Activated naive CD8-positive, alpha-beta T cell treated with anti-CD3 and anti-CD28 coated beads, Interleukin-2, amount 50 U/mL, for 16 hours (primary cell): Measurements from ENCODE around the gene LRRTM1.

Experiments
- DNase-seq: peaks from one replicate; pipeline ENCODE4 v3.0.0-alpha.2; 2020; ENCODE audit warnings: low read depth, low spot score

The LRRTM1 gene

DNA sequence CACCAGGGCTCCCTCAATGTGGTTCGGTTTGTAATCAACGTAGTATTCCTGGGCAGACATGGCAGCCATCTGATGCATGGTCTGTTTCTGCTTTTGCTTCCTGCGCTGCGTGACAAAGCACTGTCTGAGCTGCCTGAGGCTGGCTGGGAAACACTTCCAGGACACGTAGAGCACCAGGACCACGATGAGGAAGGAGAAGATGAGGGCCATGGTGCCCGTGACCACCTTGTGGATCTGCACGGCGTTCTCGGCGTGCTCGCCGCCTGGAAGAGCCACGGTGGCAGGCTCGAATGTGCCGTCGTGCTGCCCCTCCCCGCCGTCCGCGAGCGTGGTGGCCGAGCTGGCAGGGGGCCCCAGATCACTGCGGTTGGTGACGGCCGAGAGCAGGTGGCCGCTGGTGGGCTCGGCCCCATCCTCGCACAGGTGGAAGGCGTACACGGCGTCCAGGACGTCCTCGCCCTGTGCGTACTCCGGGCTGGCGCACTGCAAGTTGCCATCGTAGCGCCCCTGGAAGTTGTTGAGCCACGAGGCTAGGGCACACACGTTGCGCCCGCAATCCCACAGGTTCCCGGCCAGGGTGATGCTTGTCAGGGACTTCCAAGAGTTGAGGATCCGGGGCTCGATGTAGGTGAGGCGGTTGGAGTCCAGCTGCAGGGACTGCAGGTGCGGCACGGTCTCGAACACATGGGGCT, 2.1 kb downstream of the LRRTM1 start:
- DNase-seq: no peak

DNA sequence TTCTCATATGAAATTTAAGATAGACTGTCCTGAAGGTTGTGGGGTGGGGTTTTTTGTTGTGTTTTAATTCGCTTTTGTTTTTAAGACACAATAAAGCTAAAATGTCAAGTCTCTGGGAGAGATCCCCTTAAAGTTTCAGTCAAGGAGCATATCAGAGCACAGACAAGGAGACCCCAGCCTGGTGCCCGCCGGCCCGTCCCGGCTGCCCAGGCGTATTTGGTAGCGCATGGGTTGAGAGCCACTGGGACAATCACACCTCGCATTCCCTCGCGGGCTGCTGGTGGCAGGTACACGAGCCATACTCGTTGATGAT, 2.6 kb downstream of the LRRTM1 start:
- no peak for DNase-seq

DNA sequence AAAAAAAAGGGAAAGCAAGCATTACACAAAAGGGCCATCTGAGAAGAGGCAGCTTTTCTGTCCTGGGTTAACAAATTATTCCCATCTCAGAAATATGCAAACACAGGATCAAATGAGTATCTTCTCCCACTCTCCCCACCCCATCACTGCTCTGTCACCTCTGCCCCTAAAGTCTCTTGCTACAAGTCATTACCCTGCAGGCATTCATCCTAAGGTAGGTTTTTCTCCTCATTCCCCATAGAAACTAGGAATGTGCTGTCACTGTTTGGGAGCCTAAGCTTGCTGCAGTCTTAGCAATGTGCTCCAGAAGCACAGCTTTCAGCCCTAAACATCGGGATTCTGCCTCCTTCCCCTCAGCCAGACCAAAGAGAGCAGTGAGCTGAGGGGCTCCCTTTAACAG, 3.6 kb downstream of the LRRTM1 start:
- DNase-seq: no peak

DNA sequence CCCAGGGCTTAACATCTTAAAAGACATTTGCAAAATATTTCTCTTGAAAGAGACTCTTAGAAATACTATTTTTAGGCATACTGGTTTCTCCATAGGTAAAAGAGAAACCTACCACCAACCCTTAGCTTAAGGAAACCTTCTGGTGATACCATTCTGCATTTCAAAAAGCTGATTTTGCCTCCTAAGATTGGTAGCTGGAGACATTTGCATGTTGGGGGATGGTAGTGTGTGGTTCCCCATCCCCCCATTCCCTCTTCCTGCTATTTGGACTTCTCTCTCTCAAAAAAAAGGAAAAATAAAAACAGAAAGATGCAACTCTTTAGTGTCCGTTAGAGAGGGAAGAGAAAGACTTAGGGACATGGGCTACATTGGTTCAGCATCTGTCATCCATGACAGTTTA, 4.2 kb downstream of the LRRTM1 start:
- DNase-seq: no peak

DNA sequence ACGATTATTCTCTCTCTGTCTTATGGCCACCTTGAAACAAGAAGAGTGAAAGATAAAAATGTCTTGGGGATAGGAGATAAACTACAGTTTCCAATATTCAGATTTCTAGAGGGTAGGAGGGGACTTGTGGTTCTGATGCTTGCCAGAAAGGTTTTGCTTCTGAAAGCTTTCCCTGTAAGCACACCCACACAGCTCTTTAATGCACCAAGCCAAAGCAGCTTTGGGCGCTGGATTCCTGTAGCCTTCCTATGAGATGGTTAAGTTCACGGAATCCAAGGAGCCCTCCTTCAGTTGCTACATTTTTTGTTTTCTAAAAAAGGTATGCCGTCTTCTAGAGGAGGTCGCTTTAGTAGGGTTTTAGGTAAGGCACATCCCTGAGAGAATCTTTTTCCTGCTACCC, 4.9 kb downstream of the LRRTM1 start:
- no peak for DNase-seq

DNA sequence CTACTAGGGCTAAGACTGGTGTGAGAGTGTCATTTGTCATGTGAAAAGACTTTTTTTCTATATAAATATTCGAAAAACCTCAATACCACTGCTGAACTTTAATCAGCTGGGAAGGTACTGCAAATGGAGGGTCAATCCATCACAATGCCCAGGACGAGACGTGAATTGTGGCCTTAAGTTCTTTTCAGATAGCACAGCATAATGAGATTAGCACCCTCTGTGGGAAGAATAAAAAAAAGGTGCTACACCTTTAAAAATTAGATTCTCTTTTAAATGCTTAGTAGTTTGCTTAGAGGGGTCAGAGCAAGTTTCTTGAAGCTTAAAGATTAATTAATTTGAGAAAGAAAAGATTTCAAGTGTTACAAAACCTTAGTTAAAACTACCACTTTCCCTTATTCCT, 5.6 kb downstream of the LRRTM1 start:
- DNase-seq: no peak

DNA sequence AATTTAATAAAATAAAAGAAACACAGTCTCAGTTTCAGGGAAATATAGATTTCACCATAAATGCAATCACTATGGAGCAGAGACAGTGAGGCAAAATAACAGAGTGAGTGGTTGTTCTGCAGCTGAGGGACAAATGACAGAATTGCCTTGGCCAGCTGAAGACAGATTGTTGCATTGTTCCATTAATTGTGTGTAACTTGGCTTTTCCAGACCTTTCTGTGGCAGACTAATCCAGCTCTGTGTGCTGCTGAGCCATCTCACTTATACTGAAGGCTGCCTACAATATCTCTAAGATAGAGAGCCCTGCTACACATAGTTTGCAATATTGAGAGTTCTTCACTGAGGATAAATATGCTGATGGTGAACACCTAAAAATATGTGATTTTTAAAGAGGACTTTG, 11.5 kb downstream of the LRRTM1 start:
- DNase-seq: no peak

DNA sequence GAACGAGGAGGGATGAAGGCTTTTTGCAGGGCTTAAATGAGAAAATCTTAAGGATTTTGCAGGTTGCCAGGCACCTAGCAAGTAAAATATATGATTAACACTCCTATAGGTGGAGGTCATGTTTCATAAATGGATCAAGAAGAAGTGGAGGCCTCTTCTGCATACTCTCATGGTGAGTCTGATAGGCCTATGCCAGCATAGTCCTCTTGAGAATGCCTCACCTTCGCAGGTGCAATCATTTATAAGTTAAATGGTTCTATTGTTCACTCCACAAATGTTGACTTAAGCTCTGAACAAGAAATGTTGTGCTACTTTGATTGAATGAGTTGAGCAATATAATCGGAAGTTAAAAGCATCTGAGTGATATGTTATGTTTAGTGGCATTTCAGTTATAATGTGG, 12.1 kb downstream of the LRRTM1 start:
- DNase-seq: no peak

DNA sequence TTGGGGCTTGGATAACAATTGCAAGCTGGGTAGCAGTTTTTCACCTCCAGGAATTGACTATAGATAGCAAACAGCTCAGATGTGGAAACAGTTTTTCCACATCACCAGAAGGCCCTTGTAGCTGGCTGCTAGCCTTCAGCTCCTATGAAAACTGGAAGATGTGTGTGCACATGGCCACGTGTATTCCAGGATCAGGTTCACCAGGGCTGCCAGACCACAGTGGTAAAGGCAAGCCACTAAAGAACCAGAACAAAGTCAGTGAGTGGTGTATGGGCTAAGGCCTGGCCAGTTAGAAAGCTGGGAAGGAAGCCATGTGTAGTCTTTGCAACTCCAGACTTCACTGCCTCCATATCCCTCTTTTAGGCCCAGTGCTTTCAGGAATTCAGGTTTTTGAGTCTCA, 12.9 kb downstream of the LRRTM1 start:
- no peak for DNase-seq

DNA sequence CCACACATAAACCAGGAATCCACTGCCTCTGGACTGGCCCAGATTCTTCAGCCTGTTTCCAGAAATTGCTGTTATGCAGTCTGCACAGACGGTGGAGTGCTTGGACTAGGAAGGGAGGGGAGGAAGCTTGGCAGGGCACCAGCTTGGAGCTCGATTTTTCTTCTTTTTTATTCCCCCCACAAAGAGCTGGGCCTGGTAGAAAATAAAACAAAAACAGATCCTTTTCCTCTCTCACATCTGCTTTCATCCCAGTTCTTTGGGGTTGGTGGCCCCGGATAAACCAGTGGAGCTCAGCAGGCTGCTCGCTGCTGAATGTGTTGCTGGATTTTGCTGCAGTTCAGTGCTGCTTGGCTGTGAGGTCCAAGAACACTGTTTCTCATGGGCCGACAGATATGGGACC, 16.0 kb downstream of the LRRTM1 start:
- no peak for DNase-seq

DNA sequence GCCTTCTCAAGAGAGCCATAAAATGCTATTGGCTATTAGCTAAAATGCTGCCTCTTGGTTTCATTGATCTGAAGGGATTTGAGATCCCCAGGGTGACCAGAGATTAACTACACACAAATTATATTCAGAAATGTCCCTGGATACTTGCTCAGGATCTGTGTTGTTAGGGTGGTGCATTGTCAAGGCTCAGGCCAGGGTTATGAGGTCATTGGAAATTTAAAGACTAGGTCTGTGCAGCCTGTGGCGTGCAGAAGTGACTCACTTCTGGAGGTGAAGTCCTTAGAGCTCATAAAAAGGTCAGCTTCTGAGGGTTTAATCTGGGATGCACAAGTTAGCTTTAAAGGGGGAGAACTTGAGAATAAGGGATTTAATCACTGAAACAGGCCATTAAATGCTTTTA, 23.5 kb downstream of the LRRTM1 start:
- no peak for DNase-seq

DNA sequence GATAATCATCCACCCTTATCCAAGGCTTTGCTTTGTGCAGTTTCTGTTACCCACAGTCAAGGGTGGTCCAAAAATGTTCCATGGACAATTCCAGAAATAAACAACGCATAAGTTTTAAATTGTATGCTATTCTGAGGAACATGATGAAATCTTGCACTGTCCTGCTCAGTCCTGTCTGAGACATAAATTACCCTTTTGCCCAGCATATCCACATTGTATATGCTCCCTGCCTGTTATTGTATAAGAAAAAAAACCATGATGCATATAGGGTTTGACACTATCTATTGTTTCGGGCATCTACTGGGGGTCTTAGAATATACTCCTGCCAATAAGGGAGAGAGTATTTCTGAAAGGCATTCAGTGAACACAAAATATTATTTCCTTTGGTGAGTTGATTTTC, 24.0 kb downstream of the LRRTM1 start:
- no peak for DNase-seq

DNA sequence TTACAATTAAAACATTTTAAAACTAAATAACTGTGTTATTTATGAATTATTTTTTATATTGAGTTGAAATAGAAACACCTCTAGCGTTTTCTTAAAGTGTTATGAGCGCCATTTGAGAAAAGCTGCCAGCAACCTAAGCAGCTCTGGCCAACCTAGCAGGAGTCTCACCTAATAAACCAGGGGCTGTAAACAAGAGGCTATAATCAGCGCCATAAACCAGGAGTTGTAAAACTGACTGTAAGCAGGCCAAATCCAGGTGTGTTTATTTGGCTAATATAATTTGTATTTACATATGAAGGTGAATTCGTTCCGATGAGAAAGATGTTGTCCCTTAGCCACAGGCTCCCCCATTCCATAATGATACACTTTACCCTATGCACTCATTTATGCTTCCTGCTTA, 34.7 kb downstream of the LRRTM1 start:
- DNase-seq: no peak

DNA sequence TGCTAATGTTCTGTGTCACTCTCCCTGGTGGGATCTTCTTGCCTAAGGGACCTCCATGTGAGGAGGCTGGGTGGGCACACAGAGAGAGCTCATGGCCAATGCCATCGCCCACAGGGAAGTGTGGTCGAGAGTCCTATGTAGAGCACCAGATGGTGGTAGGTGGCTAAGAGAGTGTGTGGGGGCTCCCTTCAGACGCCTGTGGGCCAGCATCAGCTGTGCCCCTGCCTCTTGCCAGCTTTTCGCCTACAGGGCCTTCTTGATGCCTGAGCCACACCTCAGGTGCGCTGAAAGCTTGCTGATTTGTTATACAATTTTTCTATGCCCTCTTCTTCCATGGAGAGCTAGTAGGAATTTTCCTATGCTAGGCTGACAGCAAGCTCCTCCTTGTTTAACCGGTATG, 38.3 kb downstream of the LRRTM1 start:
- DNase-seq: no peak

DNA sequence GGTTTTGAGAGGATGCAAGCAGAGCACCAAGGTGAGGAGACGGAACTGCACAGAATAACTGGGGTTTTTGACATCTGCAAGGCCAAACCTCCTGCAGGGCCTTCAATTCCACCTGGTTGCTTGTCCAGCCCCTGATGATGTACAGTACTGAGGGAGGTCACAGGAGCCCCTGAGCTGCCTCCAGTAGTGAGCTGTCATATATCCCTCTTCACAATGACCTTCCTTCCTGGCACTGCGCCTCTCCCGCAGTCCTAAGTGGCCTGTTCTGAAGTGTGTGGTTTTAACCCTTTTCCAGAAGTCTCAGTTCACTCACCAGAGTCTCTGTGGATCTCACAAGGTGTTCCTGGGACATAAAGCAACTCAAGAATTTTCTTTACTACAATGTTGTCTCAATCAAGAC, 45.3 kb downstream of the LRRTM1 start:
- DNase-seq: no peak

DNA sequence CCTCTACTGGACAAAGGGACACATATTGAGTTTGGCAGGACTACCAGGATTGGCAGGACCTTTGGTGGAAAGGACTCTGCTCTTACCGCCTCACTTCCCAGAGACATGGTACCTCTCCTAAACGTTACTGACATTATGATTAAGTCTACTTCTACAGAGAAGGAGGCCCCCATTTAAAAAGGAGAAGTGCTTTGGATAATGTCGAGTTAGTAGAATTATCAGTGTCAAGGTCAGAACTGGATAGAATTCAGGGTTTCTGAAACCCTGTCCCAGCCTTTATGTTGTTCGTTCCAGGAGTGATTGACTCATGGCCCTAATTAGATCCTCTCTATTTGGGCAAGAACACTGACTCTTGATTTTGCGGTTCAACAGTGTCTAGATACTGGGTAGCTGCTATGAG, 45.8 kb downstream of the LRRTM1 start:
- no peak for DNase-seq

DNA sequence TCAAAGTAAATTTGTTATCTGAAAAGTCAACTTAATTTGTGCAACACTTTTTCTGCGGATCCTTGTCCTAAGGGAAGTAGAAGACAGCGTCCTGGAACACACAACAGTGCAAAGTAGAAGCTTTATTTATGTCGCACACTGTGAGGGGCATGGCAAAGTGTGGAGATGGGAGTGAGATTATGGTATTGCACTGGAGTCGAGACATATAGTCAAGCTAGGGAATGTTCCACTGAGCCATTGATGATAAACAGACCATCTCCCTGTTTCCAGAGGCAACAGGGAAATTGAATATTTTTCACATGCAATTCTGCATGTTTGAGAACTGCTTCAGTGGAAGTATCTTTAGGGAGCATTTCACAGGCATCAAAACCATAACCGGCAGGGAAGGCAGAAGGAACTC, 46.2 kb downstream of the LRRTM1 start:
- no peak for DNase-seq

DNA sequence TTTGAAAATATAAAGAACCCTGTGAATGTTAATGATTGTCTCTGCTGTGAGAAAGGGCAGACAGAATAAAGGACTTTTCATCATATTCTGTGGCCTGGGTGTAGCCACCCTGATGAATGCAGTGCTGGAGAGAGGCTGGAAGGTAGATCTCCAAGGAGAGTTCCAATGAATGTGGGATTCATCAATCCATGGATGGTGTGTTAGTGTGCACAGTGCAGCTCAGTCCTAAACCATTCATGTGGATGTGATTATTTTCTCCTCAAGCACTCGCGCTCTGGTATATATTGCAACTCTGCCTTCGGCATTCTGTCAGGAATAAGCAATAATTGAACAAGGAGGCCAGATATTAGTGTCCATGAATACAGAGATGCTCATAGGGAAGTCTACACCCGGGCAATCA, 47.1 kb downstream of the LRRTM1 start:
- no peak for DNase-seq

DNA sequence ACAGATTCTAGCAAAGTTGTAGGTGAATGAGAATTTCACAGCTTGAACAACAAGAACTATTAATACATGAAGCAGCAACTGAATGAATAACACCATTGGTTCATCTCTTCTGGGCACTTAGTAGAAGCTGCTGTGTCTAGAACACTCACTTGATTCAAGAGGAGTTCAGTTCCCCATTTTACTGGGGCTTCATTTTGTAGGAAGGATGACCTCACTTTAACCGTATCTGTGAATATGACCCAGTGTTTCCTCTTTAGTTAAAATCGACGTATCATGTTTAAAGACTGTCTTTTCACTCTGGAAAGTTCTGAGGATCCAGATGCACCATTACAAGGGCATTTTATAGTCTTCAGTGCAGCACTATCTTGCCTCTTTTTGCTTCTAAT, 47.8 kb downstream of the LRRTM1 start:
- no peak for DNase-seq

DNA sequence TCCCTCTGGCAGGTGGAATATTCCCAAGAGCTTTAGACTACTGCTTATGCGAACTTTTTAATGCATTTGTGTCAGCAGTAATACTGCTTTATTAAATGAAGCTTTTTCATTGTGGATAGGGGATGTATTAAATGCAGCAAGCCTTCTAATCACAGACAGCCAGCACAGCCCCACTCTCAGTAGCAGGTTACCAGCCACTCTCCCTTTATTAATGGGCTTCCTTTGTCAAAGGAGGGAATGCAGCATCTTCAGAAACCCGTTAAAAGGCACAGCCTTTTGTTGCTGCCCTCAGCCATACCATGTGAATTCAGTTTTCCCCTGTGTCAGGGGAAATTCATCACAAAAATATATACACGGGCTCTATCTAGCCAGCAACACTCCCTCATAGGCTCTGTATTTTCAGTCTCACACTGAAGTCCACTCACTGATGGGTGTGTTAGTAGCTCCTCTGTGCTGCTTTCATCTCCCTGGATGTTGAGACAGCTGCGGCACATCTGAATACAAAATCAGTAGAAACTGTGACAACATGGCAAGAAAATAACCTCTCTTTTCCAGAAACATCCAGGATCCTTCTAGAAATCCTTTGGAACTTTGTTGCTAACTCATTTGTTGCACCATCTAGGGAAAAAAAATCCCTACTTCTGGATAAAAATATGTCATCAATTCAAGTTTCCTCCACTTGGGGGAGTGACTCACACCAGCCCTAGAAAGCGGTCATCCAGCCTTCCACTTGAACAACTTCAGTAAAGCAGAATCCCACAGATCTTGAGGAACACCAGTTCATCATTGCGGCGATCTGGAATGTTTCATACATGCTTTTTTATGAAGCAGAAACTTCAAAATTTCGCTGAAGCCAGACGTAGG, 48.4 kb downstream of the LRRTM1 start:
- no peak for DNase-seq

DNA sequence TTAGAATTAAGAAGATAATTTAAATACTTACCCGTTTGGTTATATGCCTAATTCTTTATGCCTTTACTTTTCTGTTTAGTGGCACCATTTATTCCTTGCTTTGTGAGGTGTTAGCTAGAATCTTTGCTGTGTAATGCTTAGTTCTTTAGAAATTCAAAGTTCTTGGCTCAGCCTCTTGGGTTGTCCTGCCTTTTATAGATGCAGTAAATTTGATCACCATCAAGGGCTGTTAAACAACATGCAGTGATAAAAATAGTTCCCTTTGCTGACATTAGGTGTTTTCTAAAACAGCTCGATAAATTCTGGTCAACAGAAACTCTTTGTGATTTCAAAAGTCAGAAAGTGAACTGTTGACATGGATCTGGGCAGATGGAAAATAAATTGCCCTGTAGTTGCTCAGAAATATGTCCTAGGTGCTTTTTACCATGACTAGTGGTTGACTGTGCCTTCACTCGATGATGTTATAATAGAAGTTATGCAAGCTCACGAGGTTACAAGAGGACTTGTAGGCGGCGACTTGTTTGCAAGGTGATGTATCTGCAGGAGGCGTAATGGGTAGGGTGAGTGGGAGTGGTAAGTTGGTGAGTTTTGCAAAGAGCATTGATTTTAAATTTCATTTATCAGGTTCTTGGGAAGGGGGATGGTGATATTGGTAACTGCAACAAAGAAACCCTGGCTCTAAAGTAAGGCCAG, 52.1 kb downstream of the LRRTM1 start:
- no peak for DNase-seq
